NCI-H446 (cell line): ENCODE data around the gene NFATC3.
"Not testable (repeated sequence)": the region's sequence is repeated elsewhere in the genome, so short reads cannot be mapped to it uniquely, and the experiment has no call there.

ENCODE experiments used
- DNase-seq, 2 experiments: peaks; one replicate each; lab custom pipeline; 2025; lab: John Stamatoyannopoulos, UW

NFATC3 gene

DNA sequence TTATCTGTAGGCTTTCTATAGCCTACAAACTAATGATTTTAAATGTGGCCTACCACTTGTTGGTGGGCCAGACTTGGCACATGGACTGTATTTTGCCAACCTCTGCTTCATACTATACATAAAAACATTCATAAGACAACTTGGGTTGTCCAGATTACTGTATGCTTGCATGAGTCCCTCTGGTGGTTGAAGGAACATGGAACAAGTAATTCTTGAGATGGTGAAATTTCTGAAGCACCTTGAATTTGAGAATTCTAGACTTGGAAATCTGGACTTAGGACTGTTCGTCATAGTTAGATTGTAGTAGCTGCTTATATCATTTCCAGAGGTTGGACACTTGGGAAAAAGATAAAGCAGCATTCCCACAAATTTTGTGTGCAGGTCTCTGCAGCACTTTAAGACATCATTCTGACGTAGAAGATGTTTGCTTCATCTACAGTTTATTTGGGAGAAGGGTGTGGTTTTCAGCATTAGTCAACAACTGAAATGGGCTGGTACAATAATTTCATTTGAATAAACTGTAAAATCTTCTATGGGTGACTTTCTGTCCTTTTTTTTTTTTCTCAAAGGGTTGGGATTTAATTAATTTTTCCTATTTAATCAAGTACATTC is 31.2 kb downstream of the NFATC3 start:
- no peak for DNase-seq

DNA sequence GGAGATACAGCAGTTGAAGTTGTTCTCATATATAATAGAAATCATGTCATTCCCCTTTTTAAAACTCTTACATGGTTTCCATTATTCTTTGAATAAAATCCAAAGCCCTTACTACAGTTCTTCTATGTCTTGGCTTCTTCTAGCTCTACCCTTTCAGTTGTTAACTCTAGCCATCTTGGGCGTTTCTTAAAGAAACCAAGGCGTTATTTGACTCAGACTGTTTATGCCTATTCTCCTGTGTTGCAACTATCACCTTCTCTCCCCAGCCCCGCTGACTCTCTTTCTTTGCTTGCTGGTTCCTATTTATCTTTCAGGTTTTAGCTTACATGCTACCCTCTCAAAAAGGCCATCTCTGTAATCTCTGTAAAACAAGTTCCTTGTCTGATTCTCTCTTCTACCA is 32.7 kb downstream of the NFATC3 start:
- DNase-seq, result no peak

DNA sequence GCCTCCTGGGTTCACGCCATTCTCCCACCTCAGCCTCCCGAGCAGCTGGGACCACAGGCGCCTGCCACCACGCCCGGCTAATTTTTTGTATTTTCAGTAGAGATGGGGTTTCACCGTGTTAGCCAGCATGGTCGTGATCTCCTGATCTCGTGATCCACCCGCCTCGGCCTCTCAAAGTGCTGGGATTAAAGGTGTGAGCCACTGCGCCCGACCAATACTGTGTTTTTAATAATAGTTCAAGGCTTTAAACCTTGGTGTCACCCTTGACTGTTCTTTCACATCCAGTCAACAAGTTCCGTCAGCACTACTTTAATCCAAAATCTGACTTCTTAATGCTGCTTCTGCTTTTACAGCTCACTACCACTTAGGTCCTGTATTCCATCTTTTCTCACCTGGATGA is 33.8 kb downstream of the NFATC3 start:
- DNase-seq, result not testable (repeated sequence)

DNA sequence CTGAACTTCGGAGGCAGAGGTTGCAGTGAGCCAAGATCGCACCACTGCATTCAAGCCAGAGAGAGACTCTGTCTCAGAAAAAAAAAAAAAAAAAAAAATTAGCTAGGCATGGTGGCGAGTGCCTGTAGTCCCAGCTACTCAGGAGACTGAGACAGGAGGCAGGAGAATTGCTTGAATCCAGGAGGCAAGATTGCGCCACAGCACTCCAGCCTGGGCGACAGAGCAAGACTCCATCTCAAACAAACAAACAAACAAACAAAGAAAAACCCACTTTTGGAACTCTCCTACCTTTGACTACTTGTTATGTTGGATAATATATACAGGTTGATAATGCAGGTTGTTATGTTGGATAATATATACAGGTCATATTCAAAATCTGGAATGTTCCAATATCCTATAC is 35.3 kb downstream of the NFATC3 start:
- DNase-seq, result not testable (repeated sequence)

DNA sequence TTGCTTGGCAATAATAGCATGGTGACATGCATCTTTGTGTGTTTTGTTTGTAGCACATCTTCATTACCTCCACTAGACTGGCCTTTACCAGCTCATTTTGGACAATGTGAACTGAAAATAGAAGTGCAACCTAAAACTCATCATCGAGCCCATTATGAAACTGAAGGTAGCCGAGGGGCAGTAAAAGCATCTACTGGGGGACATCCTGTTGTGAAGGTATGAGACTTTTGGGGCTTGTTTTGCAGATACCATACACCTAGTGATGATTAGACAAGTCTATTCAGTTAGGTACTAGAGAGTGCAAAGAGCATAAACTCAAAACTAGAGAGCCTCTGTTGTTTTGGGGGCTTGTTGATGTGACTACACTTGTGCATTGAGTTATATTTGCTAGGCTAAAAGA is 41.2 kb downstream of the NFATC3 start:
- DNase-seq, result no peak

DNA sequence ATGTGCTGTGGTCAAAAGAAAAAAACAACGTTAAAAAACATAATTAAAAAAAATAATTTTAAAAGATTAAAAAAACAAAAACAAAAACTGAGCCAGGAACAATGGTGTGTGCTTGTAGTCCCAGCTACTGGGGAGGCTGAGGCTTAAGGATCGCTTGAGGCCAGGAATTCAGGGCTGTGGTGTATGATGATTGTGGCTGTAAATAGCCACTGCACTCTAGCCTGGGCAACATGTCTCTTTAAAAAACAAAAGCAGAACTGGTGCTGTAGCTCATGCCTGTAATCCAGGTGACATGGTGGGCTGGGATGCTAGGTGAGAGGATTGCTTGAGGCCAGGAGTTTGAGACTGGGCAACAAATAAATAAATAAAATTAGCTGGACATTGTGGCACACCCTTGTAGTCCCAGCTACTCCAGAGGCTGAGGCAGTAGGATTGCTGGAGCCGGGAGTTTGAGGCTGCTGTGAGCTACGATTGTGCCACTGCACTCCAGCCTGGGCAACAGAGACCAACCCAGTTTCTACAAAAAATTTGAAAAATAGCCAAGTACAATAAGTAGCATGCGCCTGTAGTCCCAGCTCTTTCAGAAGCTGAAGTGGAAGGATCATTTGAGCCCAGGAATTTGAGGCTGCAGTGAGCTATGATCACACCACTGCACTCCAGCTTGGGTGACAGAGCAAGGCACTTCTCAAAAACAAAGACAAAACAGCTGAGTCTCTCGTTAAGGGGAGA is 43.6 kb downstream of the NFATC3 start:
- peak in 1 of 2 experiments; percentile 13 for DNase-seq

DNA sequence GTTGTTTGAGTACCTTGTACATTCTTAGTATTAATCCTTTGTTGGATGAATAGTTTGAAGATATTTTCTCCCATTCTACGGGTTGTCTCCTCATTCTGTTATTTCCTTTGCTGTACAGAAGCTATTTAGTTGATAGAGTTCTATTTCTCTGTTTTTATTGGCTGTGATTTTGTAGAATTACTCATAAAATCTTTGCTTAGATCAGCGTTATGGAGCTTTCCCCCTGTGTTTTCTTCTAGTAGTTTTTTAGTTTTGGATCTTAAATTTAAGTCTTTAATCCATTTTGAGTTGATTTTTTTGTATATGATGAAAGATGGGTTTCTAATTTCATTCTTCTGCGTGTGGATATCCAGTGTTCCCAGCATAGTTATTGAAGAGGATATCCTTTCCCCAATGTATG is 45.4 kb downstream of the NFATC3 start:
- no peak for DNase-seq

DNA sequence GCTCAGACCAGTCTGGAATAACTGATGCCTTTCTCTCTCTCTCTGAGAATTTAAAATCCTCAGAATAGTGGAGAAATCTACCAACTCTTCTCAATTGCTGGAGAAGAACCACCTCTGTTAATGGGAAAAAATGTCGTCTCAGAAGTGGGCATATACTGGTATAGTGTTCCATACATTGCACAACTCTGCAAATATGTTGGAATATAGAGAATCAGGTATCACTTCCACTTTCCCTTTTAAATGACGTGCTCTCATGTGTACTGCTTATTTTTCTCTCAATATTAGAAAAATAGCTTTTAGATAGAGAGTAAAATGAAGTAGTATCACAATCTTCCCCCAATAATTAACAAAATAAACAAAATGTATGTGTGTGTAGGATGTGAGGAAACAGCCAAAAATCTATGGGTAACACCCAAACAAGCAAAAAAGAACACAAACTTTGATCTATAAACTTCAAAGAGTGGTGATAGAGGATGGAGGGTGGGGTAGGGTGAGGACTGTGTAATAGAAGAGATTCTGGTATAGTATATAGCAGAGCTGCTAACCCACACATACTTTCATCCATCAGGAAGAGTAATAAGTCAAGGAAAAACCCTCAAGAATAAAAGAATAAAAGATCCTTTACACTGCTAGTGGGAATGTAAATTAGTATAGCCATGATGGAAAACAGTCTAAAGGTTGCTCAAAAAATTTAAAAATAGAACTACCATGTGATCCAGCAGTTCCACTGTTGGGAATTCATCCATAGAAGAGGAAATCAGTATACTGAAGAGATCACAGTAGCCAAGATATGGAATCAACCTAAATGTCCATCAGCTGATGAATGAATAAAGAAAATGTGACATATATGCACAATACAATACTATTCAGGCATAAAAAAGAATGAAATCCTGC is 46.9 kb downstream of the NFATC3 start:
- DNase-seq, result no peak

DNA sequence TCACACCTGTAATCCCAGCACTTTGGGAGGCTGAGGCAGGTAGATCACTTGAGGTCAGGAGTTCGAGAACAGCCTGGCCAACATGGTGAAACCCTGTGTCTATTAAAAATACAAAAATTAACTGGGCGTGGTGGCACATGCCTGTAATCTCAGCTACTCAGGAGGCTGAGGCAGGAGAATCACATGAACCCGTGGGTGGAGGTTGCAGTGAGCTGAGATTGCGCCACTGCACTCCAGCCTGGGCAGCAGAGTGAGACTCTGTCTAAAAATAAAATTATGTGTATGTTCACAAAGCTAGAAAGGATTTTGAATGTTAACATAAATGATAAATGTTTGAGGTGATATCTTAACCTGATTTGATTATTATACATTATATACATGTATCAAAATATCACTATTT is 47.8 kb downstream of the NFATC3 start:
- not testable (repeated sequence) for DNase-seq

DNA sequence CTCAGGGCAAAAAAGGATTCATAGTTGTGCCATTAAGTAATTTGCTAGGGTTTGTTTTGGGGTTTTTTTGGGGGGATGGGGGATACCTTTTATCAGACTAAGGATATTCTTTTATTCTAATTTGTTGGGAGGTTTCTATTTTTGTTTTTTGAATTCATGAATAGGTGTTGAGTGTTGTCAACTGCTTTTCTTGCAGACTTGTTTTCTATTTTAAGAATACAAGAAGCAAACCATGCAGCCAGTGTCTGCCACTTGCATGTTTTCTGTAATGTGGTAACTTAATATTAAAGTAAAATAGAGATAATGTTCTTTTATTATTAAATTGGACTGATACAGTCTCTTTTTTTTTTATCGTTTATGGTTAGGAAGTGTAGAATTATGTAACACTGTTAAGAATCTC is 49.5 kb downstream of the NFATC3 start:
- no peak for DNase-seq

DNA sequence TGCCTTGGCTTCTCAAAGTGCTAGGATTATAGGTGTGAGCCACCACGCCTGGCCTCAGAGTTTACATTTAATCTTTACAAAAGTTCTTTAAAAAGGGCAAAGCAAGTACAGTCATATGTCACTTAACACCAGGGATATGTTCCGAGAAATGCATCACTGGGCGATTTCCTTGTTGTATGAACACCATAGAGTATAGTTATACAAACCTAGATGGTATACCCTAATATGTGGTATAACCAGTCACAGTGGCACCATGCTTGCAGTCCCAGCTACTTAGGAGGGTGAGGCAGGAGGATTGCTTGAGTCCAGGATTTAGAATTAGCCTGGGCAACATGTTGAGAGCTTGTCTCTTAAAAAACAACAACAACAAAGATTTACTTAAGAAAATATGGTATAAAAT is 51.3 kb downstream of the NFATC3 start:
- DNase-seq, result no peak

DNA sequence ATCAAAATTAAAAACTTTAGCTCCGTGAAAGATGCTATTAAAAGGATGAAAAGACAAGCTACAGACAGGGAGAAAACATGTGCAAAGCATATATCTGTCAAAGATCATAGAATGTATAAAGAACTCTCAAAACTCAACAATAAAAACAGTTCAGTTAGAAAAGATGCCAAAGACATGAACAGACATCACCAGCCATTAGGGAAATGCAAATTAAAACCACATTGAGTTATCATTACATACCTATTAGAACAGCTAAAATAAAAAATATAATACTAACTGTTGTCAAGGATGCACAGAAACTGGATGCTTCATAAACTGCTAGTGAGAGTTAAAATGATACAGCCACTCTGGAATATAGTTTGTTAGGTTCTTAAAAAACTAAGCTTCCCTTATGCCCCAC is 58.8 kb downstream of the NFATC3 start:
- DNase-seq, result no peak

DNA sequence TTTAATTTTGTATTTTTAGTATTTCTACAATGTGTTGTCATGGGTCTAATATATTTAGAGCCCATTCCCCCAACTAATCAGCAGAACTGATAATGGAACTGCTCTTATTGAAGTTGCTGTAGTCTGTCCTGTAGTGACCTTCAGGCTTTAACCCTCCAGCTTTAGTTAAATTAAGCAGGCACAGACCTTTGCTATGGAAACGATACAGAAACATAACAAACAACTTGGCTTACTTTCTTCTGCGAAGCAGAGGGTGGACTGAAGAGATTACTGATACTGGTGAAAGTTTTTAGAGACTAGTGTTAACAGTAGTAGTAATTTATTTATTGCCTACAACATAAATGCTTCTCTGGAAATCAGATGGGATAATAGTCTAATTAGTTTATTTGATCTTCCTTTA is 61.4 kb downstream of the NFATC3 start:
- no peak for DNase-seq

DNA sequence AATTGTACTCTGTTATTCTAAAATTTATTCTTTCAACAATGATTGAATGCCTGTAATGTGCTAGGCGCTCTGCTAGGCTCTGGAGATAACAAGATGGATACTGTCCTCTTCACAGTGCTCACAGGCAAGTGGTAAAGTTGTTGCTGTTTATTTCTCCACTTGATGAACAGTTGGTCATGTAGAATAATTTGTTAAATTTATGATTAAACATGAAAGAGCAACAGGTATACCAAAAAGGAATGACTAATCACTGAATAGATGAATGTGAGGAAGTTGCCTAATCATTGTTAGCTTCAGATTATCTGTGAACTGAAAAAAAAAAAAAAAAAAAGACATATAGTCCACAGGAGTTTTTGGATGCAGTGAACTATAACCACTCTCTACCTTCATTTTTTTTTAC is 62.3 kb downstream of the NFATC3 start:
- DNase-seq, result no peak

DNA sequence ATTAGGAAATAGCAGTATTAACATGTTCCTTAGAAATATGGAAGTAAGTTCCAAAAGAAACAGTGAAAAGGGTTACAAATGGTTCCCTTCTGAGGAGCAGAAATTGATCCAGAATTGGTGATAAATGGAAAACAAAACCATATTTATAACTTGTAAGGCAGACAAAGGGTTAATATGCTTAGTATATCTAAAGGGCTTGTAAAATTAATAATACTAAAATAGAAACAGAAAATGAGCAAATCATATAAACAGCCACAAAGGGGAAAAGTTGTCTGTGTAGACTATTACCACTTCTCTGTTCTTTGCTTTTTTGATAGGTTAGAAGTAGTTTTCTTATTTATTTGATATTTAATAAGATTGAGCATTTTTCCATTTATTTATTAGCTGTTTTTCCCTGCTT is 64.4 kb downstream of the NFATC3 start:
- DNase-seq, result no peak

DNA sequence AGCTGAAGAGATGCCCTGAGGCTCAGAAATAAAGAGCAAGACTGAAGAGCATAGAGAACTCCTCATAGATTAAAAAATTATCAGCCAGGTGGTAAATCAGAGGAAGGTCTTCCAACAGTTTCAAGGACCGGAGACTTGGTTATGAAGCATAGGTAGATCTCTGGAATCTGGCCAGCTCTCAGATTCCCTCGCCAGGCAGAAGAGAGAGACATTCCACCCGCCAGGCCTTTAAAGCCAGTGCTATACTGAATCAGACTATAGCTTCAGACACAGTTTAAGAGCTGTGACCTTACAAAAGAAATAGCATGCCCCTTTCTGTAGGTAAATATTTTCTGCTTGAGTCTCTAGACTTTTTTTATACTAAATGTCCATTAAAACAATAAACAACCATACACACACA is 70.3 kb downstream of the NFATC3 start:
- no peak for DNase-seq

DNA sequence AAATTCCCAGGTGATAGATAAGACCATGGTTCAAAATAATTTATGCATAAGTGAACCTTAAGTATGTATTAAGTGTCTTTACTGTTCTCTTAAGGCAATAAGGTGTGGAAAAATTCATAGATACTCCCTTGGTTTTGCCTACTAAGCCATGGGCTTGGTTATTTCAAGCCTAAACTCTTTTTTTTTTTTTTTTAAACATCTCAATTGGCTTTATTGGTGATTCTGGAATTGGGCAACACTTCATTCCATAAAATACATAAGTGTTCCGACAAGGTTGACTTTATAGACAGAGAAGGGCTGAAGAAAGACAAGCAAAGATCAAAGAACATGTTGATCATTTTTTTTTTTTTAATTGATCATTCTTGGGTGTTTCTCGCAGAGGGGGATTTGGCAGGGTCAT is 77.2 kb downstream of the NFATC3 start:
- DNase-seq, result no peak

DNA sequence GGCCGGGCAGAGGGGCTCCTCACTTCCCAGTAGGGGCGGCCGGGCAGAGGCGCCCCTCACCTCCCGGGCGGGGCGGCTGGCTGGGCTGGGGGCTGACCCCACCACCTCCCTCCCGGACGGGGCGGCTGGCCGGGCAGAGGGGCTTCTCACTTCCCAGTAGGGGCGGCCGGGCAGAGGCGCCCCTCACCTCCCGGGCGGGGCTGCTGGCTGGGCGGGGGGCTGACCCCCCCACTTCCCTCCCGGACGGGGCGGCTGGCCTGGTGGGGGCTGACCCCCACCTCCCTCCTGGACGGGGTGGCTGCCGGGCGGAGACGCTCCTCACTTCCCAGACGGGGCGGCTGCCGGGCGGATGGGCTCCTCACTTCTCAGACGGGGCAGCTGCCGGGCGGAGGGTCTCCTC is 78.1 kb downstream of the NFATC3 start:
- DNase-seq, result not testable (repeated sequence)

DNA sequence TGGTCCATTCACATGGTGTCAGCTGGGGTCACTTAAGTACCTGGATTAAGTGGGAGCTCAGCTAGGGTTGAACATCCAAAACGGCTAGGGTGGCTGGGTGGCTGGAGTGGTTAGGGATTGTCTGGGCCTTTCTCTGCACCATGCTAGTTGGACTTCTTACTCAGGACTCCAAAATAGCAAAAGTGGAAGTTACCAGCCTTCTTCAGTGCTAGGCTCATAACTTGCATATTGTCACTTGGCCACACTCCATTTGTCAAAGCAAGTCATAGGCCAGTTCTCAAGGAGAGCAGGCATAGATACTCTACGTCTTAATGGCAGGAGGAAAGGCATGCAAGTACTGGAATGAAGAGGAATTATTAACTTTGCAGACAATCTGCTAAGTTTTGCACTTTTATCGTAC is 81.1 kb downstream of the NFATC3 start:
- DNase-seq, result no peak

DNA sequence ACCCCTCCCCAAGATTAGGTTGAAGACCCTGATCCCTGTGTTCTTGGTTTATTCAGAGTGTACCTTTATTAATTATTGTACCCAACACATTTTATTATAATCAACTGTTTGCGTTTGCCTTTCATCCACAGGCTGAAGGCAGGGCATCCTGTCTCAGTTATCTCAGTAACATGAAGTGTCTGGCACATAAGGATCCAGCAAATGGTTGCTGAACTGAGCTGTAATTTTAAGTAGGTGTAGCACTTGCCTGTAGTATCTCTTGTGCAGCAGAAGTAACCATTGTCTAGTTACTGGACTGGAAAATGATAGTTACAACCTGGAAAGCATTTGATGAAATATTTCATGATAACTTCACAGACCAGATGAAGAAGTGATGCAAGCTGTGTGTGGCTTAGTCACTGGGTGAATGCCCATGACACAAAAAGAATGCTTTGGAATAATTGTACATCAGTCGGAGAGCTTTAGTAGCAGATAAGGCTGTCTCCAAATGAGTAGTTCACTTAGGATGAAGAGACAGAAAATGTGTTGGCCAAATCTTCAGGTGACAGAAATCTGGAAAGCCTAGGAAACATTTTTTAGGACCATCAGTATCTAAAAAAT is 94.1 kb downstream of the NFATC3 start:
- no peak for DNase-seq

DNA sequence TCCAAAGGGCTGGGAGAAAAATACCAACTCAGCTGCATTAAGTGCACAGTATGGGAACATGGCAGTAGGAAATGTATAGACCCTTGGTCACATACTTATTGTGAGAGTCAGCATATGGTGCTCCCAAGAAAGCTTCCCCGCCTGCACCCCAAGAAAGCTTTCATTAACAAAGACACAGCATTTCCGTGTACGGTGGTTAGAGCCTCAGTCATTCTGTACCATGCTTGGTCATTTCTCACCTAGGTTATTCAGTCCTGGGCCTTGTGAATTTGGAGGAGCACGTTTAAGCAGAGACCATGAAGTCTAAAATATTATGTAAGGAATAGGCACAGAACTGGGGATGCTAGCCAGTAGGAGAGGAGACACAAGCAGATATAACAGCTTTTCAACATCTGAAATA is 94.7 kb downstream of the NFATC3 start:
- no peak for DNase-seq

DNA sequence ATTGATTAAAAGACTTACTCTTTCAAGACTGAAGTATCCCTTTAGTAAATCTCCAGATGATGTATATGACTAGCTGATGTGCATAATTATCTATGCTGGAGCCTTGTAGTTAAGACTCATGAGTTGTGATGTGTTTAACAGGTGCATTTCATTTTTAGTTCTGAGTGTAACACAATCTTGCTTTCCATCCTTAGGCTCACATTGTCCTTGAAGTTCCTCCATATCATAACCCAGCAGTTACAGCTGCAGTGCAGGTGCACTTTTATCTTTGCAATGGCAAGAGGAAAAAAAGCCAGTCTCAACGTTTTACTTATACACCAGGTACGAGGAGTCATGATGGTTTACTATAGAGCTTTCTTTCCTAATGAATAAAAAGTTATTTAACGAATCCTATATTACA is 97.9 kb downstream of the NFATC3 start:
- no peak for DNase-seq

DNA sequence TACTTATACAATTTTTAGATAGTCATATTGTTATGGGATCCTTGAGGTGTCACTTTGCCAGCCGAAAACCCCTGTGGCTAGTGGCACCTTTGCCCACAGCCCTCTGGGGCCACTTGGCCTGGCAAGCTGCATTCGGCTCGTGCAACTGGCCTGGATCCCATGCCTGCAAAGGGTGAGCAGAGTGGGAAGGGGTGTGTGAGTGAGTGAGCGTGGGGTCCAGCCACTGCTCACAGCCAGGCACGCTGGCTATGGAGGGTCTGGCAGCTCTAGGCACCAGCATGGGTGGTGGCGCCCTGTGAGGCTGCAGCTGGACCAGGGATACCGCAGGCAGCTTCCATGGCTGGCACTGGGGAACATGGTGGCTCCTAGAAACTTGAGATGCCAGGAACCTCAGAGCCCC is 101.7 kb downstream of the NFATC3 start:
- DNase-seq, result no peak
